Cardiac muscle cell (in vitro differentiated cells and primary cell): Measurements from ENCODE around the gene HOXC5. TPM values are rescaled to one million over a fixed set of nuclear protein-coding genes. Genes with fewer than 3 reads are reported as not detected.
"Not testable (repeated sequence)": the region's sequence is repeated elsewhere in the genome, so short reads cannot be mapped to it uniquely, and the experiment has no call there.

Experiments used
- DNase-seq, 2 donors: peaks; one replicate each; pipeline versions ENCODE4 v3.0.0 to v3.0.0-alpha.2; 2010 to 2017; ENCODE audit warnings: low read depth in 1 of 2, low spot score in 1 of 2
- H3K27ac ChIP-seq: fragments of 200-600 bp; sonication (generic); 2 replicates; pipeline ENCODE4 v1.5.1; 2016
- H3K27me3 ChIP-seq: fragments of 200-600 bp; sonication (generic); 2 replicates; pipeline ENCODE4 v1.6.0; 2016; ENCODE audit warnings: control low read depth
- H3K36me3 ChIP-seq: fragments of 200-600 bp; sonication (generic); 2 replicates; pipeline ENCODE4 v1.5.1; 2016; ENCODE audit warnings: control low read depth
- H3K4me1 ChIP-seq: fragments of 200-600 bp; sonication (generic); 2 replicates; pipeline ENCODE4 v1.8.1; 2017; ENCODE audit warnings: low read depth, mild to moderate bottlenecking, mixed run types
- H3K4me3 ChIP-seq: fragments of 200-600 bp; sonication (generic); 2 replicates; pipeline ENCODE4 v1.5.1; 2016; ENCODE audit warnings: mild to moderate bottlenecking
- H3K9me3 ChIP-seq: fragments of 200-600 bp; sonication (generic); 2 replicates; pipeline ENCODE4 v1.5.1; 2017; ENCODE audit warnings: low read depth, mild to moderate bottlenecking, control low read depth
- CTCF ChIP-seq: IDR thresholded peaks from 2 replicates; pipeline ENCODE4 v1.5.1; 2012; ENCODE audit warnings: low read depth, mild to moderate bottlenecking, low read length
- polyA plus RNA-seq: library from polyadenylated mRNA; unstranded; fragments of >200 nt; fragmentation: Nextera tagmentation; extraction: Ambion mirVana; gene quantifications from 2 replicates; pipeline ENCODE4 v1.2.1, GENCODE V29; 2016
- total RNA-seq: library from RNA; depleted of rRNA; stranded (reverse); fragments of >200 nt; gene quantifications from 2 replicates; pipeline ENCODE4 v1.2.3, GENCODE V29; 2016

HOXC5 gene
- total and polyA plus RNA-seq, 2 experiments from 2014 or later: not detected

- H3K4me1 ChIP-seq: no peaks in the 10 kb centered on the region
- TF ChIP-seq CTCF: no peak
- no peak for DNase-seq
- no peaks in the 10 kb centered on the region for H3K9me3 ChIP-seq
- H3K27ac ChIP-seq: no peak overlapping the region
- no peak overlapping the region for H3K4me3 ChIP-seq
- H3K27me3 ChIP-seq: peaks cover 99% of the 10 kb centered on the region
- no peaks in the 10 kb centered on the region for H3K36me3 ChIP-seq
These were observed 43.1 kb downstream of the HOXC5 start for GRCh38 chr12:54075974-54076373.

- not testable (repeated sequence) for H3K4me1 ChIP-seq, H3K4me3 ChIP-seq, H3K36me3 ChIP-seq, H3K27ac ChIP-seq, H3K9me3 ChIP-seq, DNase-seq
- peaks cover 99% of the 10 kb centered on the region for H3K27me3 ChIP-seq
These were observed 45.0 kb downstream of the HOXC5 start for GRCh38 chr12:54077843-54078242.

GRCh38 chr12:54079115-54079514, 46.3 kb downstream of the HOXC5 start:
- H3K36me3 ChIP-seq, H3K27ac ChIP-seq, H3K4me1 ChIP-seq, H3K9me3 ChIP-seq, H3K4me3 ChIP-seq, DNase-seq: not testable (repeated sequence)
- H3K27me3 ChIP-seq: peaks cover 98% of the 10 kb centered on the region

GRCh38 chr12:54080008-54080924, 47.4 kb downstream of the HOXC5 start:
- H3K4me3 ChIP-seq, H3K36me3 ChIP-seq, H3K4me1 ChIP-seq, H3K27ac ChIP-seq, H3K9me3 ChIP-seq, DNase-seq: not testable (repeated sequence)
- peaks cover 99% of the 10 kb centered on the region for H3K27me3 ChIP-seq

GRCh38 chr12:54081053-54081514, 48.2 kb downstream of the HOXC5 start:
- H3K4me3 ChIP-seq, H3K4me1 ChIP-seq, DNase-seq, H3K27ac ChIP-seq, H3K9me3 ChIP-seq, H3K36me3 ChIP-seq: not testable (repeated sequence)
- peaks cover 99% of the 10 kb centered on the region for H3K27me3 ChIP-seq

- H3K4me1 ChIP-seq, H3K36me3 ChIP-seq, H3K9me3 ChIP-seq, H3K4me3 ChIP-seq, H3K27ac ChIP-seq: not testable (repeated sequence)
- DNase-seq: peak in 1 of 2 donors; percentile 2
- peaks cover 99% of the 10 kb centered on the region for H3K27me3 ChIP-seq
These were observed 48.9 kb downstream of the HOXC5 start for GRCh38 chr12:54081581-54082396.

- Histone ChIP-seq H3K4me1 (no peaks in the 10 kb centered on the region), H3K9me3 (no peaks in the 10 kb centered on the region), H3K4me3 (no peak overlapping the region), H3K27me3 (peaks cover 99% of the 10 kb centered on the region), H3K27ac (no peak overlapping the region), H3K36me3 (no peaks in the 10 kb centered on the region)
- TF ChIP-seq CTCF: no peak
- peak; percentile 14 to 62 for DNase-seq
These were observed 49.6 kb downstream of the HOXC5 start for GRCh38 chr12:54082397-54082892.

Other genes starting within 250 kb of the HOXC5 start
- gene HOXC13, start 94.2 kb upstream of the HOXC5 start, total RNA-seq: not detected in 2 replicates
- gene HOXC13, start 94.2 kb upstream of the HOXC5 start, polyA plus RNA-seq: not detected in 2 replicates
- not detected in 2 replicates for gene HOXC12, start 78.1 kb upstream of the HOXC5 start, total RNA-seq
- gene HOXC12, start 78.1 kb upstream of the HOXC5 start, polyA plus RNA-seq: not detected in 2 replicates
- gene HOXC11, start 59.9 kb upstream of the HOXC5 start, total RNA-seq: not detected in 2 replicates
- not detected in 2 replicates for gene HOXC11, start 59.9 kb upstream of the HOXC5 start, polyA plus RNA-seq
- gene HOTAIR, start 58.1 kb upstream of the HOXC5 start, total RNA-seq: not detected in 2 replicates
- not detected in 2 replicates for gene HOTAIR, start 58.1 kb upstream of the HOXC5 start, polyA plus RNA-seq
- not detected in 2 replicates for gene HOXC10, start 47.9 kb upstream of the HOXC5 start, total RNA-seq
- gene HOXC10, start 47.9 kb upstream of the HOXC5 start, polyA plus RNA-seq: not detected in 2 replicates
- gene HOXC9, start 32.9 kb upstream of the HOXC5 start, total RNA-seq: not detected in 2 replicates
- gene HOXC9, start 32.9 kb upstream of the HOXC5 start, polyA plus RNA-seq: not detected in 2 replicates
- gene HOXC8, start 24.1 kb upstream of the HOXC5 start, total RNA-seq: 0.06 TPM in 1 of 2 replicates, not detected in the other
- not detected in 2 replicates for gene HOXC8, start 24.1 kb upstream of the HOXC5 start, polyA plus RNA-seq
- gene HOXC6, start 4.6 kb upstream of the HOXC5 start, total RNA-seq: not detected in 2 replicates
- not detected in 2 replicates for gene HOXC6, start 4.6 kb upstream of the HOXC5 start, polyA plus RNA-seq
- not detected in 2 replicates for gene HOXC4, start 20.8 kb downstream of the HOXC5 start, total RNA-seq
- gene HOXC4, start 20.8 kb downstream of the HOXC5 start, polyA plus RNA-seq: 0.37 TPM in 1 of 2 replicates, not detected in the other
- gene SMUG1, start 155.9 kb downstream of the HOXC5 start, total RNA-seq: 54.2 and 57.2 TPM in 2 replicates
- 39.8 and 50.9 TPM in 2 replicates for gene SMUG1, start 155.9 kb downstream of the HOXC5 start, polyA plus RNA-seq
- 72.7 and 98.3 TPM in 2 replicates for gene CBX5, start 247.1 kb downstream of the HOXC5 start, total RNA-seq
- gene CBX5, start 247.1 kb downstream of the HOXC5 start, polyA plus RNA-seq: 49.5 and 63.9 TPM in 2 replicates
- 782 and 963 TPM in 2 replicates for gene HNRNPA1, start 247.7 kb downstream of the HOXC5 start, total RNA-seq
- gene HNRNPA1, start 247.7 kb downstream of the HOXC5 start, polyA plus RNA-seq: 794 and 804 TPM in 2 replicates